Lower leg skin (tissue), 3 donors: Measurements from ENCODE around the gene SH3BP1.
"Not testable (repeated sequence)": the region's sequence is repeated elsewhere in the genome, so short reads cannot be mapped to it uniquely, and the experiment has no call there.

ENCODE experiments used
- POLR2A ChIP-seq, 2 donors: fragments of 450-650 bp; IDR thresholded peaks; one replicate each; pipeline ENCODE4 v1.6.1; 2016 to 2017; ENCODE audit warnings: antibody characterized with exemption in 2 of 2, mild to moderate bottlenecking in 1 of 2, moderate library complexity in 1 of 2
- TF ChIP-seq, protein P1 (sequence below), 3 donors: fragments of 450-650 bp; IDR thresholded peaks; one replicate each; pipeline ENCODE4 v1.5.1; 2016; ENCODE audit warnings: antibody characterized with exemption in 3 of 3, mild to moderate bottlenecking in 3 of 3, moderate library complexity in 2 of 3

DNA sequence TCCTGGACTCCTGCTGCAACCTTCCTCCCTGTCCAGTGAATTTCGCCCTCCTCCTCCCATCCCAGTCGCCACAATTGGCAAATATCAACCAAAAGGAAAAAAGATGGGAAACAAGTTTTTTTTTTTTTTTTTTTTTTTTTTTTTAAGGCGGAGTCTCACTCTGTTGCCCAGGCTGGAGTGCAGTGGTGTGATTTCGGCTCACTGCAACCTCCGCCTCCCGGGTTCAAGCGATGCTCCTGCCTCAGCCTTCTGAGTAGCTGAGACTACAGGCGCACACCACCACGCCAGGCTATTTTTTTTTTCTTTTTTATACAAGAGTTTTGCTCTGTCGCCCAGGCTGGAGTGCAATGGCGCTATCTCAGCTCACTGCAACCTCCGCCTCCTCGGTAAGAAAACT, 56.8 kb downstream of the SH3BP1 start:
- TF ChIP-seq, protein P1, sequence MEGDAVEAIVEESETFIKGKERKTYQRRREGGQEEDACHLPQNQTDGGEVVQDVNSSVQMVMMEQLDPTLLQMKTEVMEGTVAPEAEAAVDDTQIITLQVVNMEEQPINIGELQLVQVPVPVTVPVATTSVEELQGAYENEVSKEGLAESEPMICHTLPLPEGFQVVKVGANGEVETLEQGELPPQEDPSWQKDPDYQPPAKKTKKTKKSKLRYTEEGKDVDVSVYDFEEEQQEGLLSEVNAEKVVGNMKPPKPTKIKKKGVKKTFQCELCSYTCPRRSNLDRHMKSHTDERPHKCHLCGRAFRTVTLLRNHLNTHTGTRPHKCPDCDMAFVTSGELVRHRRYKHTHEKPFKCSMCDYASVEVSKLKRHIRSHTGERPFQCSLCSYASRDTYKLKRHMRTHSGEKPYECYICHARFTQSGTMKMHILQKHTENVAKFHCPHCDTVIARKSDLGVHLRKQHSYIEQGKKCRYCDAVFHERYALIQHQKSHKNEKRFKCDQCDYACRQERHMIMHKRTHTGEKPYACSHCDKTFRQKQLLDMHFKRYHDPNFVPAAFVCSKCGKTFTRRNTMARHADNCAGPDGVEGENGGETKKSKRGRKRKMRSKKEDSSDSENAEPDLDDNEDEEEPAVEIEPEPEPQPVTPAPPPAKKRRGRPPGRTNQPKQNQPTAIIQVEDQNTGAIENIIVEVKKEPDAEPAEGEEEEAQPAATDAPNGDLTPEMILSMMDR (IDR thresholded peaks at IDR 0.05) = not testable (repeated sequence)
- not testable (repeated sequence) for TF ChIP-seq POLR2A (IDR thresholded peaks at IDR 0.05)
